WI38 (cell line): ENCODE data around the gene BIRC7.

Experiments
- H3K4me3 ChIP-seq: 2 replicates; pipeline ENCODE4 v1.5.1; 2011; ENCODE audit warnings: low read depth, mild to moderate bottlenecking, control low read depth, low read length
- CTCF ChIP-seq: IDR thresholded peaks from 2 replicates; pipeline ENCODE4 v1.5.1; 2012; ENCODE audit warnings: low read depth, mild to moderate bottlenecking, control low read depth, low read length

BIRC7 gene

GRCh38 chr20:63273635-63274380 lies 38.1 kb downstream of the BIRC7 start:
- peak overlapping the region; percentile 97 for H3K4me3 ChIP-seq
- TF ChIP-seq CTCF = no peak

DNA sequence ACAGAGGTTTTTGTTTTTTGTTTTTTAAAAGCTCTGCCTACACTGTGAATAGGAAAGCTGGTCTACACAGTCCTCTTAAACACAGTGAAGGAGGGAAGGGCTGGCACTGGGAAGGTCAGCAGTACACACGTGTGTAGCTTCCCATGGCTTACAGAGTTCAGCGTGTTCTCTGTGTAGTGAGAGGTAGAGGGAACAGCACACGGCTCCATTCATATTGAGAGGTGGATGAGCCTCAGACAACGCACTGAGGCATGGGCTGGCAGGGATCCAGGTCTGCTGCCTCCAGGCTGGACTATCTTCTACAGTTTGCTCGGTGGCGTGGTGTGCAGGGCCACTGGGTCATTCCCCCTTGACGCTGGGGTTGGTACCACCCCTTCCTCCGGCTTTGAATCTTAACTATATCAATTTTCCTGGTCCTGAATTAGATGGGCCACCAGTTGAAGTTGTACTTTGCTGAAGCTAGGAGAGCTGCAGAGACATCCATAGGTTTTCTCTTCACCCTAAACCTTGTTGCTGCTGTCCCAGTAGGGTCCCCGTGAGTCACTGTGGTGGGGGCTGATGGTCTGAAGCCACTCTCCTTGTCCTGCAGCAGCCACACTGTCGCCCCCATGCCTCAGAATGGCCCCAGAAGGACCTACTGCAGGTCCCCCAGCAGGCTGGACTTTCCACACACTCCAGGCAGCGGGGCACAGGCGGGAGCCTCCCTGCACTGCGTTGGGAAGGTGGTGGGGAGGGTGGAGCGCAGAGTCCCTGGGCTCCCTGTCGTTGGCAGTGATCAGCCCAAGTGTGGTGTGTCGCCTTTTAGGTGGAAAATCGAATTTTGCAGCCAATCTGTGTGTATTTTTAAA lies 38.9 kb downstream of the BIRC7 start:
- no peak for TF ChIP-seq CTCF
- peak overlapping the region; percentile 16 for H3K4me3 ChIP-seq

- no peak for TF ChIP-seq CTCF
- H3K4me3 ChIP-seq = no peak overlapping the region
Observed at GRCh38 chr20:63275825-63276224, 40.1 kb downstream of the BIRC7 start.

DNA sequence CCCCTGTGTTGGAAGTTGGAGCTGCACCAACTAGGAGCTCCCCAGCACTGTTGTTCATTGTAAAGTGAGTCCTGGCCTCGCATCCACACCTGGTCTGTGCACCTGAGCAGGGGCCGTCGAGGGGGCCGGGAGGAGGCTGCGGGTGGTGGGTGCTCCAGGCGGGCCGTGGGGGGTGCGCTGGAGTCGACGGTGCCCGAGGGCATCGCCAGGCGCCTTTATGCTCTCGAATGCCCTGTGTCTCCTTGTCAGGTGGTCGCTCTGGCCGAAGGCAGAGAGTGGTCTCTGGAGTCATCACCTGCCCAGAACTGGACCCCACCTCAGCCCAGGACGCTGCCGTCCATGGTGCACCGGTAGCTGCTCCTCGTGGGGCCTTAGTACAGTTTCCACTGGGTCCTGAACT lies 41.3 kb downstream of the BIRC7 start:
- no peak overlapping the region for H3K4me3 ChIP-seq
- TF ChIP-seq CTCF = no peak

DNA sequence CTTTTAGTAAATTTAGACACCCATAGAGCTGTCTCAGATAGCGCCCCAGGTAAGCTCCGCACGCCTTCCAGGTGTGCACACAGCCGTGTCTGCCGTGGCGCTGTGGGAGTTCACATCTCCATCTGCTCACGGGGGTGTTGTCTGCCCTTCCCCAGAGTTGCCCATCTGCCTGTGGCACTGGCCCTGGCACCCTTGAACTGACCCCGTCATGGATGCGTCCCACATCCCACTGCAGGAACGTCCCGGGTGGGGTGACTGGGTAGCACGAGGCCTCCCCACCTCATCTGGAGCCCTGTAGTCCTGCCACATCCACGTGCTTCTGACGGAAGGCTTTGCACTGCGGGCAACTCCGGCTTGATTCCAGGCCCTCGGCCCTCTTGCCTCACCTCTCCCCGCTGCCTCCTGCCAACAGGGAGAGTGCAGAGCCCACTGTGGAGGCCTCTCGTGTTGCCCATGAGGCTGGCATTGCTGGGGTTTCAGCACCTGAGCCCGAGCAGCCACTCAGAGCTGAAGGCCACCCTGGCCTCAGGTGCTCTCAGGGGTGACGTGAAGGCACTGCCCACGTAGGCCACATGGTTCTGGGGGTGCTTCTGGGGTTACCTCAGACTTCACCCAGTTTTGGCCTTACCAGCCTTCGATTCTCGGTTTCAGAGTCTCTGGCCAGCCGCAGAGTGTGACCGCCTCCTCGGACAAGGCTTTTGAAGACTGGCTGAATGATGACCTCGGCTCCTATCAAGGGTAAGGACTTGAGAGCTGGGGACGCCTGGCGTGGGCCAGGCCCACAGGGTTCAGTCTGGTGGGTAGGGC lies 42.0 kb downstream of the BIRC7 start:
- no peak overlapping the region for H3K4me3 ChIP-seq
- no peak for TF ChIP-seq CTCF

- H3K4me3 ChIP-seq = no peak overlapping the region
- no peak for TF ChIP-seq CTCF
Observed at GRCh38 chr20:63278661-63279060, 43.0 kb downstream of the BIRC7 start.
